Loucy (cell line): Measurements from ENCODE around the gene ANKFY1.

ENCODE experiments used
- H2AFZ ChIP-seq: fragments of 200-600 bp; sonication (generic); 2 replicates; pipeline ENCODE4 v1.6.0; 2016; ENCODE audit warnings: antibody characterized with exemption, mild to moderate bottlenecking, low read length, moderate library complexity
- H3F3A ChIP-seq: fragments of 200-600 bp; 2 replicates; pipeline ENCODE4 v1.6.0; 2016; ENCODE audit warnings: antibody characterized with exemption, low read depth, mild to moderate bottlenecking
- H3K27me3 ChIP-seq: fragments of 200-600 bp; sonication (generic); 2 replicates; pipeline ENCODE4 v1.6.1; 2014; ENCODE audit warnings: low read length, mild to moderate bottlenecking; ENCODE audit not compliant: insufficient read depth, poor library complexity, severe bottlenecking
- H3K36me3 ChIP-seq: fragments of 200-600 bp; sonication (generic); 2 replicates; pipeline ENCODE4 v1.6.1; 2016; ENCODE audit warnings: low read length; ENCODE audit not compliant: insufficient read depth
- H3K4me1 ChIP-seq: fragments of 200-600 bp; sonication (generic); 2 replicates; pipeline ENCODE4 v1.5.1; 2014; ENCODE audit warnings: low read length, mild to moderate bottlenecking; ENCODE audit not compliant: insufficient read depth, poor library complexity, severe bottlenecking
- H3K4me2 ChIP-seq: fragments of 200-600 bp; sonication (generic); 2 replicates; pipeline ENCODE4 v1.6.0; 2014; ENCODE audit warnings: antibody characterized with exemption, low read length, low read depth, mild to moderate bottlenecking; ENCODE audit not compliant: poor library complexity, severe bottlenecking
- H3K4me3 ChIP-seq: fragments of 200-600 bp; sonication (generic); 2 replicates; pipeline ENCODE4 v1.5.1; 2014; ENCODE audit warnings: low read length, mild to moderate bottlenecking, mixed read lengths; ENCODE audit not compliant: poor library complexity, severe bottlenecking
- H3K79me2 ChIP-seq: fragments of 200-600 bp; sonication (generic); 2 replicates; pipeline ENCODE4 v1.6.1; 2014; ENCODE audit warnings: low read length; ENCODE audit not compliant: insufficient read depth
- H3K9ac ChIP-seq: fragments of 200-600 bp; sonication (generic); 2 replicates; pipeline ENCODE4 v1.6.0; 2014; ENCODE audit warnings: mild to moderate bottlenecking, low read depth, low read length, moderate library complexity; ENCODE audit not compliant: poor library complexity, severe bottlenecking
- H3K9me2 ChIP-seq: fragments of 200-600 bp; sonication (generic); replicated peaks from 2 replicates; pipeline ENCODE4 v1.6.1; 2016; ENCODE audit warnings: low read depth, low read length, mixed read lengths
- H3K9me3 ChIP-seq: fragments of 200-600 bp; sonication (generic); 2 replicates; pipeline ENCODE4 v1.6.1; 2014; ENCODE audit warnings: mild to moderate bottlenecking, antibody characterized with exemption, low read length, low read depth; ENCODE audit not compliant: insufficient read depth
- H4K20me1 ChIP-seq: fragments of 200-600 bp; sonication (generic); 2 replicates; pipeline ENCODE4 v1.6.0; 2014; ENCODE audit warnings: antibody characterized with exemption, low read length, mild to moderate bottlenecking; ENCODE audit not compliant: insufficient read depth, poor library complexity, severe bottlenecking
- EZH2phosphoT487 ChIP-seq: fragments of 200-600 bp; IDR thresholded peaks from 2 replicates; pipeline ENCODE4 v1.6.1; 2018; ENCODE audit warnings: antibody characterized with exemption, mild to moderate bottlenecking, moderate library complexity, borderline replicate concordance
- TF ChIP-seq, protein P1 (sequence below): fragments of 200-600 bp; sonication (generic); conservative IDR thresholded peaks from 2 replicates; pipeline ENCODE4 v1.5.1; 2014; ENCODE audit warnings: mild to moderate bottlenecking, antibody characterized with exemption, low read length

ANKFY1 gene

DNA sequence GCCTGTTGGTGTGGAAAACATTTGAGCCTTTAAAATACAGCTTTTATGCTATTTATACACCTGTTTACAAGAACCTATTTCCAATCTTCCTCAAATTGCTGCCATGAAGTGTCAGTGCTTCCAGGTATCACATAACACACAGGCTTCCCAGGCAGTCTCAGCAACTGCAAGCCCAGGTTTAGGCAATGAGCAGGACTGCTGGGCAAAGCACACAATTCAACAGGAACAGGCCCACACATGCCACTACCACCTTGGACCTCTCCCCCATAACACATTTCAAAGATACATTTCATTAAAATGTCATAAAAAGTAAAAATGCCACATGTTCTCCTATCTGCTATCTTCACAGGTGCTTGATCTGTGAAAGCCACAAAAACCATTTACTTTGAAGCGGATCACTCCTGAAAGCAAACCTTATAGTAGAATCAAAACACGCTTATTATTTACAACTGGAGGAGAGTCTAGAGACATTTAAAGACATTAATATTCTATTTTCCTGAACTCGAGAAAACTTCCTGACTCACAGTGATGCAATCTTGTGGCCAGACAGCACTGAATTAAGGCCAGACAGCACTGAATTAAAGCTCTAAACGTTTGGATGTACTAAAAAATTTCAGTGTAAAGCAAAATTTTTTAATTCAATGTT lies 31.5 kb downstream of the ANKFY1 start:
- no peaks in the 10 kb centered on the region for H3K9me3 ChIP-seq
- TF ChIP-seq, protein P1, sequence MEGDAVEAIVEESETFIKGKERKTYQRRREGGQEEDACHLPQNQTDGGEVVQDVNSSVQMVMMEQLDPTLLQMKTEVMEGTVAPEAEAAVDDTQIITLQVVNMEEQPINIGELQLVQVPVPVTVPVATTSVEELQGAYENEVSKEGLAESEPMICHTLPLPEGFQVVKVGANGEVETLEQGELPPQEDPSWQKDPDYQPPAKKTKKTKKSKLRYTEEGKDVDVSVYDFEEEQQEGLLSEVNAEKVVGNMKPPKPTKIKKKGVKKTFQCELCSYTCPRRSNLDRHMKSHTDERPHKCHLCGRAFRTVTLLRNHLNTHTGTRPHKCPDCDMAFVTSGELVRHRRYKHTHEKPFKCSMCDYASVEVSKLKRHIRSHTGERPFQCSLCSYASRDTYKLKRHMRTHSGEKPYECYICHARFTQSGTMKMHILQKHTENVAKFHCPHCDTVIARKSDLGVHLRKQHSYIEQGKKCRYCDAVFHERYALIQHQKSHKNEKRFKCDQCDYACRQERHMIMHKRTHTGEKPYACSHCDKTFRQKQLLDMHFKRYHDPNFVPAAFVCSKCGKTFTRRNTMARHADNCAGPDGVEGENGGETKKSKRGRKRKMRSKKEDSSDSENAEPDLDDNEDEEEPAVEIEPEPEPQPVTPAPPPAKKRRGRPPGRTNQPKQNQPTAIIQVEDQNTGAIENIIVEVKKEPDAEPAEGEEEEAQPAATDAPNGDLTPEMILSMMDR = no peak
- TF ChIP-seq EZH2phosphoT487 = no peak
- H4K20me1 ChIP-seq = no peaks in the 10 kb centered on the region
- no peak overlapping the region for H2AFZ ChIP-seq
- peaks cover 55% of the 10 kb centered on the region for H3K36me3 ChIP-seq
- H3K9ac ChIP-seq = no peak overlapping the region
- H3K9me2 ChIP-seq = no peaks in the 10 kb centered on the region
- peaks cover 5% of the 10 kb centered on the region for H3K4me1 ChIP-seq
- H3K4me2 ChIP-seq = no peak overlapping the region
- H3K79me2 ChIP-seq = no peaks in the 10 kb centered on the region
- H3K27me3 ChIP-seq = no peaks in the 10 kb centered on the region
- H3K4me3 ChIP-seq = no peak overlapping the region
- H3F3A ChIP-seq = no peaks in the 10 kb centered on the region

DNA sequence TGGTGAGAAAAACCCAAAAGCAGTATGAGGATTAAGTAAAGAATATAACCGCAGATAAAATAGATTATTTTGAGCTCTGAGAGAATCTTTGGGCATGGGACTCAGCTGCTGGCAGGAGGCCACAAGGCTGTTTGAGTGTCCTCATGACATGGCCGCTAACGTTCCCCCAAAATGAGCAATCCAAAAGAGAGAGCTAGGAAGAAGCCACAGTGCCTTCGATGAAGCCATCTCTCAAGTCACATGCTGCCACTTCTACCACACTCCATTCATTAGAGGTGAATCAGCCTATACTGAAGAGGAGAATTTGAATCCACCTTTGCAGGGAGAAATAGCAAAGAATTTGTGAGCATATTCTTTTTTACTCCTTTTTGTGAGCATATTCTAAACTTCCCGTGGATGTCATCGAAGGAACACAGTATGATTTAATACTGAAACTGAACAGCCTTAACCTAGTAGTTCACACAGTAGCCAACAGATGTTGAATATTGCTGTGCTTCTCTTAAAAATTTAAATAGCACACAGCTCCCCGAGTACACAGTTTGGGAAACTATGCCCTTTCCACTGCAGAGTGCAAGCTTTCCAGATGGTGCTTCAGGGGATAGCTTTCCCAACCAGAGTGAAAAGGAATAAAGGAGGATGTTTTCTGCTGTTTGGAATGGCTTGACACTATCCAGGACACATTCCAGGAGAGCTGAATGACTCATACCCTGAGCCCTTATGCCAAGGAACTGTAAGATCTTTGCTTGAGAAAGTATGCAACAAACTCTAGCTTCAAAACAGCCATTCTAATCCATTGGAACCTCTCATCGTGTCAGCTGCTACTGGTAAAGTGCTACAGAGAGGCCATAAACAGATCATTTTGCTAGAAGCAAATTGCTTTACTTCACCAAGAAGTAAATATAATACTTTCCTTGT lies 33.9 kb downstream of the ANKFY1 start:
- Histone ChIP-seq H3K36me3 (peaks cover 41% of the 10 kb centered on the region), H3K9me3 (no peaks in the 10 kb centered on the region), H3K9ac (no peak overlapping the region), H2AFZ (no peak overlapping the region), H3K4me3 (no peak overlapping the region), H3K4me1 (peaks cover 5% of the 10 kb centered on the region), H3K4me2 (no peak overlapping the region), H3K9me2 (no peaks in the 10 kb centered on the region), H4K20me1 (no peaks in the 10 kb centered on the region), H3K27me3 (no peaks in the 10 kb centered on the region), H3K79me2 (no peaks in the 10 kb centered on the region), H3F3A (no peaks in the 10 kb centered on the region)
- TF ChIP-seq, protein P1 = no peak
- TF ChIP-seq EZH2phosphoT487 = no peak

DNA sequence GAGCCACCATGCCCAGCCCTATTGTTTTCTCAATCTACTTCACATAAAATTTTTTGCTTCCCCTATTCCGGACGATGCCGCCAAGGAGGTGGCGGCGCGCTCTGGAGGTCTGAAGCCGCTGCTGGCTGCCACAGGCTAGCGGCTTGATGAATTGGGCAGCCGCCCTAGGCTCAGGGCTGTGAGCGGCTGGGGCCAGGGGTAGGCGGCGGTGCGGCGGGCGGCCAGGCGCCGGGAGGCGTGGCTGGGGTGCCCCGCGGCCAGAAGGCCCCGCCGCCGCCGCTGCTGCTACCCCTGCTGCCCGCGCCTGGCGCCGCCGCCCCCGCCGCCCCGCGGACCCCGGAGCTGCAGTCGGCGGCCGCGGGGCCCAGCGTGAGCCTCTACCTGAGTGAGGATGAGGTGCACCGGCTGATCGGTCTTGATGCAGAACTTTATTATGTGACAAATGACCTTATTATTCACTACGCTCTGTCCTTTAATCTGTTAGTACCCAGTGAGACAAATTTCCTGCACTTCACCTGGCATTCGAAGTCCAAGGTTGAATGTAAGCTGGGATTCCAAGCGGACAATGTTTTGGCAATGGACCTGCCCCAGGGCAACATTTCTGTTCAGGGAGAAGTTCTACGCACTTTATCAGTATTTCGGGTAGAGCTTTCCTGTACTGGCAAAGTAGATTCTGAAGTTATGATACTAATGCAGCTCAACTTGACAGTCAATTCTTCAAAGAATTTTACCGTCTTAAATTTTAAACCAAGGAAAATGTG lies 41.7 kb downstream of the ANKFY1 start:
- Histone ChIP-seq H3K36me3 (peaks cover 16% of the 10 kb centered on the region; the same call in 1 of the 2 replicates), H3K9me3 (no peaks in the 10 kb centered on the region), H2AFZ (no peak overlapping the region), H3F3A (no peaks in the 10 kb centered on the region), H3K27me3 (no peaks in the 10 kb centered on the region), H3K4me2 (no peak overlapping the region), H3K9me2 (no peaks in the 10 kb centered on the region), H3K4me3 (no peak overlapping the region), H3K9ac (no peak overlapping the region), H3K4me1 (no peaks in the 10 kb centered on the region), H4K20me1 (no peaks in the 10 kb centered on the region), H3K79me2 (no peaks in the 10 kb centered on the region)
- TF ChIP-seq, protein P1 = no peak
- no peak for TF ChIP-seq EZH2phosphoT487
